Measurements from ENCODE around the gene SRRM4.

Gene SRRM4

DNA sequence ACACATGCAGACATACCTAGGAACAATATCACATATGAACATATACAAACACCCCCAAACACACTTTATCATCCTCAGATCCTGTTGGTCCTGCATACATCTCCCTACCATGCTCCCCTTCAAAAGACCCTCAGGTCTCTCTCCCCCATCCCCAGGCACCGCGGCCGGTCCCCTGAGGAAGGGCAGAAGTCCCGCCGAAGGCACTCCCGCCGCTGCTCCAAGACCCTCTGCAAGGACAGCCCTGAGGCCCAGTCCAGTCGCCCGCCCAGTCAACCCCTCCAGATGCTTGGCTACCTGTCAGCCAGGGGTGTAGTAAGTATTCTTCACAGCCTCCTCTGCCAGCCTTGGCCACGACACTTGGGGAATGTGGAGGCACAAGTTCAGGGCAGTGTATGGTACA, 149.2 kb downstream of the SRRM4 start:
- TF ChIP-seq, protein P1, sequence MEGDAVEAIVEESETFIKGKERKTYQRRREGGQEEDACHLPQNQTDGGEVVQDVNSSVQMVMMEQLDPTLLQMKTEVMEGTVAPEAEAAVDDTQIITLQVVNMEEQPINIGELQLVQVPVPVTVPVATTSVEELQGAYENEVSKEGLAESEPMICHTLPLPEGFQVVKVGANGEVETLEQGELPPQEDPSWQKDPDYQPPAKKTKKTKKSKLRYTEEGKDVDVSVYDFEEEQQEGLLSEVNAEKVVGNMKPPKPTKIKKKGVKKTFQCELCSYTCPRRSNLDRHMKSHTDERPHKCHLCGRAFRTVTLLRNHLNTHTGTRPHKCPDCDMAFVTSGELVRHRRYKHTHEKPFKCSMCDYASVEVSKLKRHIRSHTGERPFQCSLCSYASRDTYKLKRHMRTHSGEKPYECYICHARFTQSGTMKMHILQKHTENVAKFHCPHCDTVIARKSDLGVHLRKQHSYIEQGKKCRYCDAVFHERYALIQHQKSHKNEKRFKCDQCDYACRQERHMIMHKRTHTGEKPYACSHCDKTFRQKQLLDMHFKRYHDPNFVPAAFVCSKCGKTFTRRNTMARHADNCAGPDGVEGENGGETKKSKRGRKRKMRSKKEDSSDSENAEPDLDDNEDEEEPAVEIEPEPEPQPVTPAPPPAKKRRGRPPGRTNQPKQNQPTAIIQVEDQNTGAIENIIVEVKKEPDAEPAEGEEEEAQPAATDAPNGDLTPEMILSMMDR (IDR thresholded peaks at IDR 0.05; ENCODE audit: insufficient read depth, missing control alignments), result no peak
- FAIRE-seq, result no peak
- no peak for DNase-seq (ENCODE audit: insufficient read length, low spot score)

DNA sequence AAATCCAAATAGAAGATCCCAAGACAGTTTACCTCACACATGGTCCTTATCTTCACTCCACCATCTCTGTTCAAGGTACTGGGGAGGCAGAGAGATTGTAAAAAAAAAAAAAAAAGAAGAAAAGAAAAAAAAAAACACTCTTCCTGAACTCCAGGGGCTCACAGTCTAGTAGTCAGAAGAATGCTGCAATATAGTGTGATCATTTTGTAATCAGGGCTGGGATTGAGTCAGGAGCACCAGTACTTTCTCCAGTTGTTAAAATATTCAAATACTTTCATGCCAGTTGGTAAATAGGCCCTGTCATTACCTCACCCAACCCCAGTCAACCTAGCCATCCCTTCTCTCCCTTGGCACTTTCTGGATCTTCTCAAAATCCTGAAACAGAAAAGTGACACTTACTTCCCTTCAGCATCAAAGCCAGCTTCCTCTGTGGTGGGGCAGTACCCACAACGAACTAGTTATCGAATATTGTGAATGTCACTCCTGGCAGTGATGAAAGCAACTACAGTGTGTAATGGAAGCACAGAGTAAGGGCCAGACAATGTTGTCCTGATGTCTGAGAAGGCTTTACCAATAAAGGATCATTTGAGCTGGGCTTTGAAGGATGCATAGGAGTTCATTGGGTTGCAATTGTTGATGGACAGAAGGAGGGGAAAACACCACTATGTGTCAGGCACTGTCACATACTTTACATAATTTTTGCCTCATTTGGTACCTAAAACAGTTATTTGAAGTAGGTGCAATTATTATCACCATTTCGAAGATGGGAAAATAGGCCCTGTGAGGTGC, 153.1 kb downstream of the SRRM4 start:
- TF ChIP-seq, protein P1 (IDR thresholded peaks at IDR 0.05; ENCODE audit: insufficient read depth, missing control alignments), result no peak
- no peak for DNase-seq (ENCODE audit: insufficient read length, low spot score)
- FAIRE-seq, result no peak

DNA sequence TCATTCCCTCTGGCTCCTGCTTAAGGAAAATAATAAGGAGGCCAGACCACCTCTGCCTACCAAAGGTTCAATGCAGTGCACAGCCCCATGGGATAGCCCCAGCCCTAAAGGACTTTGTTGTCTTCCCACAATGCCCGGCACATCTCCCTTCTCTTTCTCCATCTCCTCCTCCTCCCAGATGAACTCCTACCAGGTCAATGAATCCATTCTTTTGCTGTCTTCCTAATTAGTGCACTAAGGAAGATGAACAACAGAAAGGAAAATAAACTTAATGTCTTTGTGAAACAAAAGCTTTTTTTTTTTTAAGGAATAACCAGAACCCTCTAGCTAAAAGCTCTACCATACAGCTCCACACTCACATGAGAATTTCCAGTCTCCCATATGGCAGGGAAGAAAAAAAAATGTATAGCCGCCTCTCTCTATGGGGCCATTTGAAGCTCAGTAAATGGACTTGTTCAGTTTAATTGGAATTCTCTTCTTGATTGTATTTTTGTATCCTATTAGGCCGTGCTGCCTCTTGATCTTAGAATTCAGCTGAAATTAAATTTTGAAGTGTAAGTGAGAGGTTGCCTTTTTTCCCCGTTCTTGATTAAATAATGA, 155.6 kb downstream of the SRRM4 start:
- DNase-seq (ENCODE audit: insufficient read length, low spot score) (no peak), FAIRE-seq (no peak)
- TF ChIP-seq, protein P1 (IDR thresholded peaks at IDR 0.05; ENCODE audit: insufficient read depth, missing control alignments), result no peak

DNA sequence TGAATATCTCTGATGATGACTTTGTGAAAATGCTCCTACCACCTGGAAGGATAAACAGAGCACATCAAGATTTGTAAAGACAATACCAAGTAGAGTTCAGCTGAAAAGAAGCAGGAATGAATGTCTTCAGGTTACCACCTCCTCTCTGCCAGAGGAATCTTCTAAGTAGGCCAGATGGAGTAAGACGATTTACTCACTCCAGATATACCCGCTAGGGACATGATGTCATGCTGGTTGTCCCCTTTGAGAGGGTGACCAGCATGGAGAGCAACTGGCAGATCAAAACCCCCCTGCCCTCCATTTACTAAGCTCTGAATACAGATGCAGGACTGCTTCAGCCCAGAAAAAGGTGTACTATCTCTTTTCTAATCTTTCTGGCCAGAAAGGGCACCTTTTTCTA, 158.1 kb downstream of the SRRM4 start:
- TF ChIP-seq, protein P1 (IDR thresholded peaks at IDR 0.05; ENCODE audit: insufficient read depth, missing control alignments), result no peak
- FAIRE-seq (no peak), DNase-seq (ENCODE audit: insufficient read length, low spot score) (no peak)

DNA sequence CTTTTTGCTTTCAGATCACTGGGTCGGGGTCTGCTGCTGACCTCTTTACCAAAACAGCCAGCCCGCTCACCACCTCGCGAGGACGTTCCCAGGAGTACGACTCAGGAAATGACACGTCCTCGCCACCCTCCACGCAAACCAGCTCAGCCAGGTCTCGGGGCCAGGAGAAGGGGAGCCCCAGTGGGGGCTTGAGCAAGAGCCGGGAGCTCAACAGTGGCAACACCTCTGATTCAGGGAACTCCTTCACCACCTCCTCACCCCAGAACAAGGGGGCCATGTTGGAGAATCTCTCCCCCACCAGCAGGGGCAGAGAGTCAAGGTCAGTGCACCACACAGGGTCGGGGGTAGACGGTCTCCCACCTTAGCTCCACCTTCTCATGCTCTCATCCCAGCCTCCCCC, 164.0 kb downstream of the SRRM4 start:
- no peak for DNase-seq (ENCODE audit: insufficient read length, low spot score)

DNA sequence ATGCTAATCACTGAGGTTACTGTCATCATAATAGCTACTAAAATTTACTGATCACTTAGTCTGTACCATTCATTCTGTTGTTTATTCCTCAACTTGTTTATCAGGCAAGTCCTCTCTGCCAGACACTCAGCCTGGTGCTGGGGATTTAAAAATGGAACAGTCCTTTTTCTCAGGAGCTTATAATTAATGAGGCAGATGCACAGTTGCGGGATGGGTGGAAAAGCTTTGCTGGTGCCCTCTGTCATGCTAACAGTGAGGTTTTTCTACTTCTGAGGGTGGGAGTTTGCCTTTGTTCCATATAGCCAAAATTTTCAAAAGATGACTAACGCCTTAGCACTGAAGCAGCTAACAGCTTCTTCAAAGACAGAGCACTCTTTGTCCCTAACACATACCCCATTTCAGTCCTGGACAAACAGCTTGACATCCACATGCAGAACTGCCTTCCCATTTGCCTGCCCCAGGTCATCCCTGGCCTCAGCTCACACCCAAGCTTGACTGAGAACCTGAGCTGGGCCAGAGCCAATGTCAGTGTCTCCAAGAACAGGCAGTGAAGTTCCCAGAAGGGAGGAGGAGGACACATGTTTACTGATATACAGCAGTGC, 166.6 kb downstream of the SRRM4 start:
- DNase-seq (ENCODE audit: insufficient read length, low spot score), result no peak
- FAIRE-seq, result no peak

More for the DNA sequence above, 164.0 kb downstream of the SRRM4 start:
- no peak for FAIRE-seq
- TF ChIP-seq, protein P1 (IDR thresholded peaks at IDR 0.05; ENCODE audit: insufficient read depth, missing control alignments), result no peak

More for the DNA sequence above, 166.6 kb downstream of the SRRM4 start:
- TF ChIP-seq, protein P1 (IDR thresholded peaks at IDR 0.05; ENCODE audit: insufficient read depth, missing control alignments), result no peak

All from D721Med (cell line).